ENCODE data around the gene UBR1. TPM values are rescaled to one million over a fixed set of nuclear protein-coding genes. Genes with fewer than 3 reads are reported as not detected.

UBR1 gene
- total RNA-seq, 4 donors from 2014 or later, result 21.3 to 108 (median 34.2) TPM

GRCh38 chr15:43118829-43119228 lies 13.0 kb upstream of the UBR1 start:
- Histone ChIP-seq H3K4me1 (peaks cover 0 to 12% (median 4%) of the 10 kb centered on the region in 4 donors), H3K36me3 (no peaks in the 10 kb centered on the region), H3K27ac (no peak overlapping the region), H3K27me3 (no peaks in the 10 kb centered on the region), H3K4me3 (no peak overlapping the region), H3K9me3 (no peaks in the 10 kb centered on the region)
- intact Hi-C loops (cut with DNase I; ENCODE audit: low total_unique reads), result no loop called here
- TF ChIP-seq POLR2AphosphoS5 (IDR thresholded peaks at IDR 0.05), result no peak
- TF ChIP-seq POLR2A (IDR thresholded peaks at IDR 0.05), result no peak
- TF ChIP-seq EP300 (IDR thresholded peaks at IDR 0.05; ENCODE audit: low read depth), result no peak
- TF ChIP-seq CTCF (IDR thresholded peaks at IDR 0.05), result no peak
- in situ Hi-C loops (cut with MboI; ENCODE audit: low pct_ligation_motif_present in 1 of 4, low pct_unique_long_range_greater_than_20kb in 1 of 4, low sequenced_read_pairs in 3 of 4), result no loop called here
- DNase-seq, result no peak
- WGBS, 2 donors (ENCODE audit: low coverage in 1 of 2), result 84 to 100% methylated on average over 2 of the region's 2 CpGs

- WGBS, 2 donors (ENCODE audit: low coverage in 1 of 2), result 33 to 56% methylated on average over 1 of the region's 1 CpG
- Histone ChIP-seq H3K27ac (no peak overlapping the region), H3K36me3 (no peaks in the 10 kb centered on the region), H3K27me3 (no peaks in the 10 kb centered on the region), H3K4me3 (no peak overlapping the region), H3K4me1 (peaks cover 0 to 9% (median 3%) of the 10 kb centered on the region in 4 donors), H3K9me3 (no peaks in the 10 kb centered on the region)
- no peak for DNase-seq
- in situ Hi-C loops (cut with MboI; ENCODE audit: low pct_ligation_motif_present in 1 of 4, low pct_unique_long_range_greater_than_20kb in 1 of 4, low sequenced_read_pairs in 3 of 4), result no loop called here
- intact Hi-C loops (cut with DNase I; ENCODE audit: low total_unique reads), result no loop called here
- TF ChIP-seq CTCF (IDR thresholded peaks at IDR 0.05) (no peak), POLR2AphosphoS5 (IDR thresholded peaks at IDR 0.05) (no peak), POLR2A (IDR thresholded peaks at IDR 0.05) (no peak), EP300 (IDR thresholded peaks at IDR 0.05; ENCODE audit: low read depth) (no peak)
Measured at GRCh38 chr15:43118286-43118685, 12.4 kb upstream of the UBR1 start.

- in situ Hi-C loops (cut with MboI; ENCODE audit: low pct_ligation_motif_present in 1 of 4, low pct_unique_long_range_greater_than_20kb in 1 of 4, low sequenced_read_pairs in 3 of 4), result no loop called here
- Histone ChIP-seq H3K4me3 (no peak overlapping the region), H3K4me1 (peaks cover 5 to 8% (median 6%) of the 10 kb centered on the region in 4 donors), H3K36me3 (no peaks in the 10 kb centered on the region), H3K27ac (no peak overlapping the region), H3K9me3 (no peaks in the 10 kb centered on the region), H3K27me3 (no peaks in the 10 kb centered on the region)
- intact Hi-C loops (cut with DNase I; ENCODE audit: low total_unique reads), result no loop called here
- TF ChIP-seq POLR2A (IDR thresholded peaks at IDR 0.05) (no peak), POLR2AphosphoS5 (IDR thresholded peaks at IDR 0.05) (no peak), CTCF (IDR thresholded peaks at IDR 0.05) (no peak)
- peak; percentile 32 for DNase-seq
- WGBS, 2 donors (ENCODE audit: low coverage in 1 of 2), result 40 to 44% methylated on average over 3 of the region's 3 CpGs
Measured at GRCh38 chr15:43111354-43111753, 5.5 kb upstream of the UBR1 start.

- Histone ChIP-seq H3K36me3 (no peaks in the 10 kb centered on the region), H3K27me3 (no peaks in the 10 kb centered on the region), H3K4me1 (peaks cover 11 to 31% (median 16%) of the 10 kb centered on the region in 4 donors), H3K9me3 (no peaks in the 10 kb centered on the region), H3K27ac (no peak overlapping the region), H3K4me3 (no peak overlapping the region)
- WGBS, 2 donors (ENCODE audit: low coverage in 1 of 2), result 67 to 97% methylated on average over 1 of the region's 1 CpG
- in situ Hi-C loops (cut with MboI; ENCODE audit: low pct_ligation_motif_present in 1 of 4, low pct_unique_long_range_greater_than_20kb in 1 of 4, low sequenced_read_pairs in 3 of 4), result no loop called here
- intact Hi-C loops (cut with DNase I; ENCODE audit: low total_unique reads), result no loop called here
- TF ChIP-seq POLR2AphosphoS5 (IDR thresholded peaks at IDR 0.05) (no peak), POLR2A (IDR thresholded peaks at IDR 0.05) (no peak)
- DNase-seq, result no peak
Measured at GRCh38 chr15:43107751-43108150, 1.9 kb upstream of the UBR1 start.

GRCh38 chr15:43106486-43106829 lies 620 bp upstream of the UBR1 start:
- Histone ChIP-seq H3K27ac (peak overlapping the region; percentile 85 to 95 (median 91)), H3K4me3 (peak overlapping the region; percentile 43 to 95 (median 74)), H3K4me1 (peaks cover 11 to 31% (median 16%) of the 10 kb centered on the region in 4 donors), H3K36me3 (no peaks in the 10 kb centered on the region), H3K9me3 (no peaks in the 10 kb centered on the region), H3K27me3 (no peaks in the 10 kb centered on the region)
- in situ Hi-C loops (cut with MboI; ENCODE audit: low pct_ligation_motif_present in 1 of 4, low pct_unique_long_range_greater_than_20kb in 1 of 4, low sequenced_read_pairs in 3 of 4), result no loop called here
- DNase-seq, result no peak
- intact Hi-C loops (cut with DNase I; ENCODE audit: low total_unique reads), result no loop called here
- 20 to 21% methylated on average over 6 to 7 of the region's 7 CpGs for WGBS, 2 donors (ENCODE audit: low coverage in 1 of 2)
- no peak for TF ChIP-seq CTCF (IDR thresholded peaks at IDR 0.05)

Measured in transverse colon (tissue), 4 donors.